Uterus (tissue), 4 donors: ENCODE data around the gene MBTD1. TPM values are rescaled to one million over a fixed set of nuclear protein-coding genes. Genes with fewer than 3 reads are reported as not detected.
A peak's percentile ranks its signal among the peaks of the same experiment; 100 is the strongest.

Experiments used
- DNase-seq, 2 donors: peaks; one replicate each; pipeline ENCODE4 v3.0.0-alpha.2; 2019 to 2020
- H3K27ac ChIP-seq, 2 donors: fragments of 200-600 bp; sonication (generic); 1 replicate in 1 of 2; 2 replicates in 1 of 2; pipeline ENCODE4 v1.5.1; 2016 to 2018
- H3K27me3 ChIP-seq, 2 donors: fragments of 200-600 bp; sonication (generic); one replicate each; pipeline ENCODE4 v1.5.1; 2018 to 2019; ENCODE audit warnings: control low read depth in 1 of 2
- H3K36me3 ChIP-seq, 2 donors: fragments of 200-600 bp; sonication (generic); one replicate each; pipeline ENCODE4 v1.5.1; 2019; ENCODE audit warnings: control low read depth in 1 of 2
- H3K4me1 ChIP-seq, 2 donors: fragments of 200-600 bp; sonication (generic); one replicate each; pipeline ENCODE4 v1.5.1; 2018 to 2019; ENCODE audit warnings: control low read depth in 1 of 2
- H3K4me3 ChIP-seq, 2 donors: fragments of 200-600 bp; sonication (generic); 1 replicate in 1 of 2; 2 replicates in 1 of 2; pipeline ENCODE4 v1.5.1; 2018 to 2019; ENCODE audit warnings: mild to moderate bottlenecking in 1 of 2
- H3K9me3 ChIP-seq, 2 donors: fragments of 200-600 bp; sonication (generic); one replicate each; pipeline ENCODE4 v1.5.1; 2019; ENCODE audit warnings: control low read depth in 1 of 2
- POLR2A ChIP-seq, 2 donors: fragments of 450-650 bp; IDR thresholded peaks; one replicate each; pipeline ENCODE4 v1.6.1; 2016; ENCODE audit warnings: antibody characterized with exemption in 2 of 2, mild to moderate bottlenecking in 1 of 2, moderate library complexity in 1 of 2
- intact Hi-C: fragments of 100-400 bp; cut with DNase I; formaldehyde crosslinking; loops from one replicate; pipeline ENCODE4 v1.15.1; 2023; ENCODE audit warnings: low total_unique reads
- total RNA-seq, 4 donors: library from RNA; depleted of rRNA in 3 of 4; stranded (reverse); fragments of >200 nt in 3 of 4; gene quantifications; one replicate each; pipeline versions ENCODE4 v1.1.0 to v1.2.4, GENCODE V29; 2014 to 2023
- TF ChIP-seq, protein P1 (sequence below), 4 experiments: fragments of 200-600 bp in 2 of 4; fragments of 450-650 bp in 2 of 4; sonication (generic) in 2 of 4; IDR thresholded peaks; one replicate each; pipeline ENCODE4 v1.5.1; 2016 to 2019; ENCODE audit warnings: antibody characterized with exemption in 4 of 4, mild to moderate bottlenecking in 2 of 4, moderate library complexity in 1 of 4
- donor health status: DM: yes; HTN: yes; CAD: no.

The MBTD1 gene
- total RNA-seq, 4 donors from 2014 or later: 13.6 to 60.9 (median 30.5) TPM

DNA sequence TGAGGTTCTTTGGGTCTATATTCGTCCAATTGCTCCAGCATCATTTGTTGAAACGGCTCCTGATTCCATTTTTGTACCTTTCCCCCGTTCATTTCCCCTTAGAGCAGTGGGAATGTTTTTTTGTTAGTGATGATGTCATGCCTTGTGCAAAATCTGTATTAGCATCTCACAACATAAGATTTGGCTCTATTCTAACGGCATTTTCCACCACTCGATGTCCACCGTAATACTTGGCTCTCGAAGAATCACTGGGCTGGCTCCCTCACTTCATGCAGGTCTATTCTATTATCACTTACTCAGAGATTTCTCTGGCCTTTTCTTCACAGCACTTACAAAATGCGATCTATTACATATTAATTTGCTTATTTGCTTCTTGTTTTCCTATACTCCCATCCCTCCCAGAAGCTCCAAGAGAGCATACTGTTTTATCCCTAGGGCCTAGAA, 107.1 kb downstream of the MBTD1 start:
- Histone ChIP-seq H3K4me3 (peak overlapping the region; percentile 36 to 74), H3K4me1 (no peaks in the 10 kb centered on the region), H3K27me3 (no peaks in the 10 kb centered on the region), H3K9me3 (no peaks in the 10 kb centered on the region), H3K27ac (peak overlapping the region; percentile 90 to 98), H3K36me3 (no peaks in the 10 kb centered on the region)
- intact Hi-C loops: no loop called here
- DNase-seq: no peak
- no peak for TF ChIP-seq POLR2A (IDR thresholded peaks at IDR 0.05)
- TF ChIP-seq, protein P1, sequence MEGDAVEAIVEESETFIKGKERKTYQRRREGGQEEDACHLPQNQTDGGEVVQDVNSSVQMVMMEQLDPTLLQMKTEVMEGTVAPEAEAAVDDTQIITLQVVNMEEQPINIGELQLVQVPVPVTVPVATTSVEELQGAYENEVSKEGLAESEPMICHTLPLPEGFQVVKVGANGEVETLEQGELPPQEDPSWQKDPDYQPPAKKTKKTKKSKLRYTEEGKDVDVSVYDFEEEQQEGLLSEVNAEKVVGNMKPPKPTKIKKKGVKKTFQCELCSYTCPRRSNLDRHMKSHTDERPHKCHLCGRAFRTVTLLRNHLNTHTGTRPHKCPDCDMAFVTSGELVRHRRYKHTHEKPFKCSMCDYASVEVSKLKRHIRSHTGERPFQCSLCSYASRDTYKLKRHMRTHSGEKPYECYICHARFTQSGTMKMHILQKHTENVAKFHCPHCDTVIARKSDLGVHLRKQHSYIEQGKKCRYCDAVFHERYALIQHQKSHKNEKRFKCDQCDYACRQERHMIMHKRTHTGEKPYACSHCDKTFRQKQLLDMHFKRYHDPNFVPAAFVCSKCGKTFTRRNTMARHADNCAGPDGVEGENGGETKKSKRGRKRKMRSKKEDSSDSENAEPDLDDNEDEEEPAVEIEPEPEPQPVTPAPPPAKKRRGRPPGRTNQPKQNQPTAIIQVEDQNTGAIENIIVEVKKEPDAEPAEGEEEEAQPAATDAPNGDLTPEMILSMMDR (IDR thresholded peaks at IDR 0.05): no peak

DNA sequence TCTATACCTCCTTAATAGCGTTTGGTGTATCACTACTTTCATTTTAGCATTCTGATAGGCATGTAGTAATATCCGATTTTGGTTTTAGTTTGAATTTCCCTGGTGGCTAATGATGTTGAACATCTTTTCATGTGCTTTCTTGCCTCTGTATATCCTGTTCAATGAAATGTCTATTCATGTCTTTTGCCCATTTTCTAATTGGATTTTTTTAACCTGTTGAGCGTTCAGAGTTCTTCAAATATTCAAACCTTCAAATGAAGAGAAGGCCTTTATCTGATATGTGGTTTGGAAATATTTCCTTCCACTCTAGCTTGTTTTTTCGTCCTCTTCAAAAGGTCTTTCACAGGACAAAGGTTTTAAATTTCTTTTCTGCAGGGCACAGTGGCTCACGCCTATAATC, 108.9 kb downstream of the MBTD1 start:
- Histone ChIP-seq H3K36me3 (no peaks in the 10 kb centered on the region), H3K4me1 (no peaks in the 10 kb centered on the region), H3K27ac (no peak overlapping the region), H3K27me3 (no peaks in the 10 kb centered on the region), H3K4me3 (no peak overlapping the region), H3K9me3 (no peaks in the 10 kb centered on the region)
- DNase-seq: no peak
- no peak for TF ChIP-seq POLR2A (IDR thresholded peaks at IDR 0.05)
- intact Hi-C loops: no loop called here

DNA sequence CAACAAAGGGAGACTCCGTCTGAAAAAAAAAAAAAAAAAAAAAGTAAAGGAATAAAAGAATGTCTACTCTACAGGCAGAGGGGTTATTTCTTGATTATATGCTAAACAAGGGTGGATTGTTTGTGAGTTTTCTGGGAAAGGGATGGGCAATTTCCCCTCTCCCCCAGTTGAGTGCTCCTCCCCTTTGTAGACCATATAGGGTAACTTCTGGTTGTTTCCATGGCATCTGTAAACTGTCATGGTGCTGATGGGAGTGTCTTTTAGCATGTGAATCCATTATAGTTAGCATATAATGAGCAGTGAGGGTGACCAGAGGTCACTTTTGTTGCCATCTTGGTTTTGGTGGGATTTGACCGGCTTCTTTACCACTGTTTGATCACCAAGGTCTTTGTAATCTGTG, 110.7 kb downstream of the MBTD1 start:
- Histone ChIP-seq H3K27ac (no peak overlapping the region), H3K36me3 (no peaks in the 10 kb centered on the region), H3K4me3 (no peak overlapping the region), H3K9me3 (no peaks in the 10 kb centered on the region), H3K4me1 (no peaks in the 10 kb centered on the region), H3K27me3 (no peaks in the 10 kb centered on the region)
- TF ChIP-seq POLR2A (IDR thresholded peaks at IDR 0.05): no peak
- TF ChIP-seq, protein P1 (IDR thresholded peaks at IDR 0.05): no peak
- intact Hi-C loops: no loop called here
- no peak for DNase-seq

GRCh38 chr17:51147650-51148049, 112.2 kb downstream of the MBTD1 start:
- Histone ChIP-seq H3K27ac (no peak overlapping the region), H3K4me3 (no peak overlapping the region), H3K9me3 (no peaks in the 10 kb centered on the region), H3K27me3 (no peaks in the 10 kb centered on the region), H3K4me1 (no peaks in the 10 kb centered on the region), H3K36me3 (no peaks in the 10 kb centered on the region)
- TF ChIP-seq, protein P1 (IDR thresholded peaks at IDR 0.05): no peak
- no peak for TF ChIP-seq POLR2A (IDR thresholded peaks at IDR 0.05)
- intact Hi-C loops: no loop called here
- DNase-seq: no peak

GRCh38 chr17:51144266-51145022, 115.4 kb downstream of the MBTD1 start:
- Histone ChIP-seq H3K36me3 (no peaks in the 10 kb centered on the region), H3K27ac (no peak overlapping the region), H3K4me1 (no peaks in the 10 kb centered on the region), H3K27me3 (no peaks in the 10 kb centered on the region), H3K9me3 (no peaks in the 10 kb centered on the region), H3K4me3 (no peak overlapping the region)
- intact Hi-C loops: no loop called here
- no peak for TF ChIP-seq POLR2A (IDR thresholded peaks at IDR 0.05)
- TF ChIP-seq, protein P1 (IDR thresholded peaks at IDR 0.05): no peak
- no peak for DNase-seq
